Fibroblast of the aortic adventitia (primary cell): ENCODE data around the gene SVOPL. TPM values are rescaled to one million over a fixed set of nuclear protein-coding genes. Genes with fewer than 3 reads are reported as not detected.

Experiments used
- DNase-seq: peaks from one replicate; pipeline ENCODE4 v3.0.0-alpha.2; 2010; ENCODE audit warnings: low read depth
- H3K4me3 ChIP-seq: 2 replicates; pipeline ENCODE4 v1.5.1; 2011; ENCODE audit warnings: low read depth, mild to moderate bottlenecking, control low read depth, low read length, moderate library complexity
- total RNA-seq: library from RNA; depleted of rRNA; stranded (reverse); fragments of >200 nt; gene quantifications from 2 replicates; pipeline ENCODE4 v1.2.3, GENCODE V29; 2012; ENCODE audit warnings: low replicate concordance
- TF ChIP-seq, protein P1 (sequence below): IDR thresholded peaks from 2 replicates; pipeline ENCODE4 v1.5.1; 2011; ENCODE audit warnings: mild to moderate bottlenecking, low read length, control low read depth, inconsistent platforms; ENCODE audit not compliant: insufficient read depth

SVOPL gene
- total RNA-seq, 1 donor = not detected

DNA sequence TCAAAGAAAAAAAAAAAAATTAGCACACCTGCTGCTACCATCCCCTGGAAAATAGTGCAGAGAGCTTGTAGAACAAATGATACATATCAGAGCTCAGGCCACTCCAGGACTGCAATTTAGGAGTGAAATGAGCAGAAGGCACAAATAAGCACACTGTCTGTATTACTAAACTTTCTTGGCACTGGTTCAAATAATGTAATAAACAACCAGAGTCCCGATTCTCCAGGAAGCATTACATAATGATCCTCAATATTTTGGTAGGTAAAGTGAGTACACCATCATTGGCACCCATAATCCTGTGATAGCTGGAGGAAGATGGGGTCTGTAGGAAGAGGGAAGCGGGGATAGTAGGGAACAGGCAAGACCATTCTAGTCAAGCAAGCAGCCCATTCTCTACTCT is 74.3 kb downstream of the SVOPL start:
- DNase-seq = no peak
- H3K4me3 ChIP-seq = no peak overlapping the region
- TF ChIP-seq, protein P1, sequence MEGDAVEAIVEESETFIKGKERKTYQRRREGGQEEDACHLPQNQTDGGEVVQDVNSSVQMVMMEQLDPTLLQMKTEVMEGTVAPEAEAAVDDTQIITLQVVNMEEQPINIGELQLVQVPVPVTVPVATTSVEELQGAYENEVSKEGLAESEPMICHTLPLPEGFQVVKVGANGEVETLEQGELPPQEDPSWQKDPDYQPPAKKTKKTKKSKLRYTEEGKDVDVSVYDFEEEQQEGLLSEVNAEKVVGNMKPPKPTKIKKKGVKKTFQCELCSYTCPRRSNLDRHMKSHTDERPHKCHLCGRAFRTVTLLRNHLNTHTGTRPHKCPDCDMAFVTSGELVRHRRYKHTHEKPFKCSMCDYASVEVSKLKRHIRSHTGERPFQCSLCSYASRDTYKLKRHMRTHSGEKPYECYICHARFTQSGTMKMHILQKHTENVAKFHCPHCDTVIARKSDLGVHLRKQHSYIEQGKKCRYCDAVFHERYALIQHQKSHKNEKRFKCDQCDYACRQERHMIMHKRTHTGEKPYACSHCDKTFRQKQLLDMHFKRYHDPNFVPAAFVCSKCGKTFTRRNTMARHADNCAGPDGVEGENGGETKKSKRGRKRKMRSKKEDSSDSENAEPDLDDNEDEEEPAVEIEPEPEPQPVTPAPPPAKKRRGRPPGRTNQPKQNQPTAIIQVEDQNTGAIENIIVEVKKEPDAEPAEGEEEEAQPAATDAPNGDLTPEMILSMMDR = no peak

DNA sequence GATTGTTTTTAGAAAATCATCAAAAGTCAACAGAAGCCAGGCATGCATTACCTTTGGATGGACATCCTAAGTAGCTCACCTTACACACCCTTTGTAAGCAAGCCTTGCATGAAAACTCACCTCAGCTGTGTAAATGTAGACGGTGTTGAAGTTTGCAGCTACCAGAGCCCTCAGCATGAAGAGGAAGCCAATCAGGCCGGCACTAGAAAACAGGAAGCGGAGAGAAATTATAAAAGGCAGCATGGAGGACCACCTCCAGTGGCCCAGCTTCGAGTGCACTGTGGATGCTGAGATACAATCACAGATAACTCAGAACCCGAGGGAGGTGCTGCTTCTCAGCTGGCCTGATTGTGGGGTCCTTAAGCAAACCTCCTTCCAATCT is 75.3 kb downstream of the SVOPL start:
- no peak overlapping the region for H3K4me3 ChIP-seq
- DNase-seq = no peak
- TF ChIP-seq, protein P1 = no peak

DNA sequence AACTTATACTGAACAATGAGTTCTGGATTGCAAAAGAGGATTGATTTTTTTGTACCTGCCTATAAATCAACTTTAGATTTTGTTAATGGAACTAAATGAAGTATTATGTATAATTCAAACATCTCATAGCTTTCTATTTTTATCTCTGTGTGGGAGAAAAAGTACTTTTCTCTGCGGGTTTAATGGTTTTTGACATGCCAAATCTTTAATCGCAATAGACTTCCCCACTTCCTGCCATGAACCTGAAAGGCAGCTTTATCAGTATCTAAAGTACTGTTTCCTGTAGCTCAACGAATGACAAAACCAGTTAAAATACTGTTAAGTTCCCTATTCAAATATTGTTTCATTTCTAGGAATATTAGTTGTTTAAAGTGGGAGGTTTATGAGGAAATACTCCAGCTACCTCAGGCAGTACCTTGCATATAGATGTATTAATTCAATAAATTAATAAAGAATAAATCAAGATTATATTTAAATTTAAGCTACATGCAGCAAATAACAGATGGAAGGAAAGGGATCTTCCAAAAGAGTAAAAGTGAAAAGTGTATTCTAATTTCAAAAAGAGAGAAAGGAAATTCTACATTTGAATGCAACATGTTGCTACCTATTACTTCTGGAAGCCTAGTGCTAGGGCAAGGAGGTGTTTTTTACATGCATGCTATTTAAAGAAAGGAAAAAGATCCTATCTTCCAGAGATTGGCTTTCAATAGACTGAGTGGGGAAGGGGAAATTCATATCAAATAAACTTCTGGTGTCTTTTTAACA is 75.9 kb downstream of the SVOPL start:
- H3K4me3 ChIP-seq = no peak overlapping the region
- TF ChIP-seq, protein P1 = no peak
- no peak for DNase-seq

DNA sequence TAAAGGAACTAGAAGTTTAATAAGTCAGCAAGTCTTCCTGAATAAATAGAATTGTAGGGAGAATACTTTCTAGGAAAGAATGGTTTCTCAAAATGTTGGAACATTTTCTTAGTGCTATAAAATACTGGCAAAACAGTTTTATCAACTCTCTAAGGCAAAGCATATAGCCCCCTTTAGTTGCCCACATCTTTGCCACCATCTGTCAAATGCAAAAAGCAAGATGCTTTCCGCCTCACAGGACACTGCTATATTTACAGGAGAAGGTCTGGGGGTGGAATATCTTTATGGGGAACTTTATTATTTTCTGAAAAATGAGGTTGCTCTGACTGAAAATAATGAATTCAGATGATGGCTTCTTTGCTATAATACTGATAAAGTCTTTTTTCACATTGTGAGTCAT is 78.3 kb downstream of the SVOPL start:
- no peak overlapping the region for H3K4me3 ChIP-seq
- DNase-seq = no peak
- TF ChIP-seq, protein P1 = no peak

DNA sequence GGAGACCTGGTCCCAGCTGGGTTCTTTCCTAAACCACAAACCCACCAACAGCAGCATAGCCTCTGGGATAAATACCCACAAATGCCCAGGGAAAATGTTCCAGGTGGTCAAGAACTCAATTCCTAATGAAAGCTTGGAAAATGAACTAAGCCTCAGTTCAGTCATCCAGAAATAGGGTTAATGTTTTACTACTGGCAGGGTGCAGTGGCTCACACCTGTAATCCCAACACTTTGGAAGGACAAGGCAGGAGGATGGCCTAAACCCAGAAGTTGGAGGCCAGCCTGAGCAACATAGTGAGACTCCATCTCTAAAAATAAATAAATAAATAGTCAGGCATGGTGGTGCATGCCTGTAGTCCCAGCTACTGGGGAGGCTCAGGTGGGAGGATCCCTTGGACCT is 82.2 kb downstream of the SVOPL start:
- no peak for DNase-seq
- H3K4me3 ChIP-seq = no peak overlapping the region
- TF ChIP-seq, protein P1 = no peak

- no peak for DNase-seq
- TF ChIP-seq, protein P1 = no peak
- H3K4me3 ChIP-seq = no peak overlapping the region
Measured at GRCh38 chr7:138618506-138618905, 82.7 kb downstream of the SVOPL start.

DNA sequence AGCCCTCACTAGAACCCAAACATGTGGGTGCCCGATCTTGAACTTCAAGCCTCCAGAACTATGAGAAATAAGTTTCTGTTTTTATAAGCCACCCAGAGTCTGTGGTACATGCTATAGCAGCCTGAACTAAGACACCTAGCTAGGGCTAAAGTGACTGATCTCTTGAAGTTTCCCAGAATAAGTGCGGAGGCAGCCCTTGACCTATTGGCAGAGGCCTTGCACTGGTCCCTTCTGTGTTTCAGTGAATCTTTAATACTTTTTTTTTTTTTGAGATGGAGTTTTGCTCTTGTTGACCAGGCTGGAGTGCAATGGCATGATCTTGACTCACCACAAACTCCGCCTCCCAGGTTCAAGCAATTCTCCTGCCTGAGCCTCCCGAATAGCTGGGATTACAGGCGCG is 85.1 kb downstream of the SVOPL start:
- DNase-seq = no peak
- TF ChIP-seq, protein P1 = no peak
- H3K4me3 ChIP-seq = no peak overlapping the region
